GM19035 (cell line): Measurements from ENCODE around the gene CFAP43.

Experiments
- ATAC-seq: cut with Tn5 transposase; IDR thresholded peaks from one replicate; pipeline ENCODE4 v1.9.1; 2021; ENCODE audit not compliant: unreplicated experiment

CFAP43 gene, protein sequence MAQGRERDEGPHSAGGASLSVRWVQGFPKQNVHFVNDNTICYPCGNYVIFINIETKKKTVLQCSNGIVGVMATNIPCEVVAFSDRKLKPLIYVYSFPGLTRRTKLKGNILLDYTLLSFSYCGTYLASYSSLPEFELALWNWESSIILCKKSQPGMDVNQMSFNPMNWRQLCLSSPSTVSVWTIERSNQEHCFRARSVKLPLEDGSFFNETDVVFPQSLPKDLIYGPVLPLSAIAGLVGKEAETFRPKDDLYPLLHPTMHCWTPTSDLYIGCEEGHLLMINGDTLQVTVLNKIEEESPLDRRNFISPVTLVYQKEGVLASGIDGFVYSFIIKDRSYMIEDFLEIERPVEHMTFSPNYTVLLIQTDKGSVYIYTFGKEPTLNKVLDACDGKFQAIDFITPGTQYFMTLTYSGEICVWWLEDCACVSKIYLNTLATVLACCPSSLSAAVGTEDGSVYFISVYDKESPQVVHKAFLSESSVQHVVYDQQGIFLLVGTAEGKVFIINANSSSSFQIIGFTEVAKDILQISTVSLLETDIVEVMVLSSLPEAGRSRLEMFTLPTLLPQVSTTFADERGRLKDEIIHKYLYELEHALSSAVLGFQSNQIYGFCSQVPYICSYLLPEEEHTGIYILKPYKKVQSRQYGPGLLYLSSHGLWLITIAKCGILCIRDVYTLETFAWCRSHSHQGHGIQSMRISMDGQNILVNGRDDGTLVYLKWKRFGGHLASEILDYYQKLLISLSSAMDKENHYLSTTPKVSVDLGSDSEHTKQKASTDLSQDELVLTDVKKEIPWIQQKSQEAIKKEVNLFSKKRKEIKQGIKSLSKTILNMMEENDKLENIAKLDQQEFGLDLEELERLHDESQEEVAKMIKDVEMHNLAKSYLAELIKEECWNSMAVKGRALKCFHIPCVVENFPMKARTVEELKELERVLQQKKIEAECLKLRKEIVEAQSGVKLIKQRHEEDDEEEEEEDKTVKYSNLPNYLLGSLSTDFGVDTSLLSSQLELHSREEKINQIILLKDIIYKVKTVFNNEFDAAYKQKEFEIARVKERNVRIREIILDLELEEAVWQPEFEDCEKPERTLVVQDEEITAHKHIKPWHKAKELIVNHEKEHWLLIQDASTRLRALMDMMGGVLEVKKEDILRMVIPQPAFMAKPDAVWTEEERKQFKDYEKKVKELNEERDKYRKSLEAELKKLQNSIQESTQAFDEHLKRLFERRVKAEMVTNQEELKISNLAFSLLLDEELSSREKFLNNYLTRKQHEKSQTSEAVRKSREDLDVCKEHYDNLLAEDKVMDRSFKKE (N-terminal part only)

DNA sequence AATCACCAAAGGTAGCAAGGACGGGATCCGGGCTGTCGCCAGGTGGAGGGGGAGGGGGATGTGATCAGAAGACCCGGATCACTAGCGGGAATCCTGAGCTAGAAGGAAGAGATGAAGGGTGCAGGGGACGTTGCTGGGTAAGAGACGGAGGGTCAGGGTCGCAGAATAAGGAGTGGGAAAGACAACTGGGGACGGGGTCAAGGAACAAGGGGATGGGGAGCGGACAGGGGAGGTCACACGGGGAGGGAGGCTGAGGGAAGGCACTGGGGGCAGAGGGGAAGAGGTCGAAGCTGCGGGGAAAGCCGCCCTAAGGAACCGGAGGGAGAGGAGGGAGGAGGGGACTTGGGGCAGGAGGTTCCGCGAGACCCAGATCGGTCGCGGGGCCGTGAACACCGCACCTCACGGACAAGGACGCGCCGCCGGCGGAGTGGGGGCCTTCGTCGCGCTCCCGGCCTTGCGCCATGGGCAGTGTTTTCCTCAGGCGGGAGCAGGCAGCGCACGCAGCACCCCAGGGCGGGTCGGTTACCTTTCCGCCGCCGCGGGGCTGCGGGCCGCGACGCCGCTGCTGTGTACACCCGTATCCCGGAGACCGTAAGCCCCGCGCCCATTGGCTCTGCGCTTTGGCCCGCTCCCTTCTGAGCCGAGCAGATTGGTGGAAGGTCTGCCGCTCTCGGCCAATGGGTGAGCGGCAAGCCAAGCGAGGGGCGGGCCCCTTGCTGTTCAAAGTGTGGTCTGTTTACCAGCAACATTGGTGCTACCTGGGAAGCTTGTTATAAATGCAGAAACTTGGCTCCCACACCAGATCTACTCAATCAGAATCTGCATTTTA lies at the start of gene CFAP43:
CFAP43 (minus strand) TSS at position 581 of the 829 bp plus-strand sequence; CDS start at position 463, 118 bp downstream.
- peak; percentile 100 for ATAC-seq

DNA sequence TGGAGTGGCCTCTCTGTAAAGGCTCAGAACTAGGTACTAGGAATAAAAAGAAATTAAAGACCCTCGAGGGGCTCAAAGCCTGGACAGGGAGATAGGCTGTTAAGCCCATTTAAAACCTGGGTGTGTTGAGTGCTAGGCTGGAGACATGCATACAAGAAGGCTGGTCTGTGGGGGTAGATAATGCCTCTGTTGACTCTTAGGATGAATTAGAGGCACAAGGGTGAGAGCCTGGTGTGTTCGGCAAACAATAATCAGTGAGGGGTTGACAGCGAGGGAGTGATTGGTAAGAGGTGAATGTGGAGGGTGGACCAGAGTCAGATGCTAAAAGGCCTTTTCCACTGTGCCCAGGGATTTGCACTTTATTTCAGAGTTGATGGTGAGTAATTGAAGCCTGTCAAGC lies 49.5 kb upstream of the CFAP43 start:
- no peak for ATAC-seq

DNA sequence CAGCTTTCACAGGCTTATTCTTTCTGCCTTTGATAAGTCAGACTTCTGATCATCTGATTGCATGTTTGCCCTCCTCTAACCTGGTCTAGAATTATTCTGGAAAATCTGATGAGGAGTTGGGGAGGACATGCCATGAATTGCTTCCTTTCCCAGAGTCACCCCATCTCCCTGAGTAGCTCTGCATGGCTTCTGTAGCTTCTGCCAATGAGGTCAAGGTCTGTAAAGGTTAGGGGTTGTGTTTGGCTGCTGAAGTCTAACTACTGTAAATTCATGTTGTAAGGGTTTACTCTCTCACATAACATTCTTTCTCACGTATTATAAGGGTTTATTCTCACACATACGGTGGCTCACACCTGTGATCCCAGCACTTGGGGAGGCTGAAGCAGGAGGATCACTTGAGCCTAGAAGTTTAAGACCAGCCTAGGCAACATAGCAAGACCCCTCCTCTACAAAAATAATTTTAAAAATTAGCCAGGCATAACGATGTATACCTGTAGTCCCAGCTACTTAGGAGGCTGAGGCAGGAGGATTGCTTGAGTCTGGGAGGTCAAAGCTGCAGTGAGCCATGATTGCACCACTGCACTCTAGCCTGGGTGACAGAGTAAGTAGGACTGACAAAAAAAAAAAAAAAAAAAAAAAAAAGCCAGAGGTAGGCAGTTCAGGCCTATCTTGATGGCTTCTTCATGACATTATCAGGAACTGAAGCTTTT lies 47.5 kb upstream of the CFAP43 start:
- no peak for ATAC-seq

DNA sequence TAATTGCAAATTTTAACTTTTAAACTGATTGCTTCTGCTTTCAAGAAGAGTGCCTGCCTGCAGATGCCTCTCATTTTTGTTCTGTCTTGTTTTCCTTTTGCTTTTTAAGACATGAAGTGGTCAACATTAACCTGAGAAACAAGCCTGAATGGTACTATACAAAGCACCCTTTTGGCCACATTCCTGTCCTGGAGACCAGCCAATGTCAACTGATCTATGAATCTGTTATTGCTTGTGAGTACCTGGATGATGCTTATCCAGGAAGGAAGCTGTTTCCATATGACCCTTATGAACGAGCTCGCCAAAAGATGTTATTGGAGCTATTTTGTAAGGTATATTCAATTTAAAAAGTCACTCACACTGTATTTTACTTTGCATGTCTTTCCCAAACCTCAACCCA lies 45.6 kb upstream of the CFAP43 start:
- no peak for ATAC-seq

DNA sequence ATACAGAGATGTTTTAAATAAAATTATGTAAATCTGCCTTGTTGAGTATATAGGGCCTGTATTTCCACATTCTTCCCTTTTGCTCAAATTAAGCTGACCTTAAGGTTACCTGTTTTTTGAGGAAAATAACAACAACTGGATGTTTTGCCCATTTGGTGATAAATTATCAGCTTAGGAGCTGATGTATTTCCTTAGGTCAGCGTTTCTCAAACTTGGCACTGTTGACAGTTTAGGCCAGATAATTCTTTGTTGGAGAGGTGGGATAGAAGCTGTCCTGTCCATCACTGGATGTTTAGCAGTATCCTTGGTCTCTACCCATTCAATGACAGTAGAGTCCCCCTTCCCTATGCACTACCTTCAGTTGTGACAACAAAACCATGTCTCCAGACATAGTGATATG lies 44.0 kb upstream of the CFAP43 start:
- ATAC-seq: no peak

DNA sequence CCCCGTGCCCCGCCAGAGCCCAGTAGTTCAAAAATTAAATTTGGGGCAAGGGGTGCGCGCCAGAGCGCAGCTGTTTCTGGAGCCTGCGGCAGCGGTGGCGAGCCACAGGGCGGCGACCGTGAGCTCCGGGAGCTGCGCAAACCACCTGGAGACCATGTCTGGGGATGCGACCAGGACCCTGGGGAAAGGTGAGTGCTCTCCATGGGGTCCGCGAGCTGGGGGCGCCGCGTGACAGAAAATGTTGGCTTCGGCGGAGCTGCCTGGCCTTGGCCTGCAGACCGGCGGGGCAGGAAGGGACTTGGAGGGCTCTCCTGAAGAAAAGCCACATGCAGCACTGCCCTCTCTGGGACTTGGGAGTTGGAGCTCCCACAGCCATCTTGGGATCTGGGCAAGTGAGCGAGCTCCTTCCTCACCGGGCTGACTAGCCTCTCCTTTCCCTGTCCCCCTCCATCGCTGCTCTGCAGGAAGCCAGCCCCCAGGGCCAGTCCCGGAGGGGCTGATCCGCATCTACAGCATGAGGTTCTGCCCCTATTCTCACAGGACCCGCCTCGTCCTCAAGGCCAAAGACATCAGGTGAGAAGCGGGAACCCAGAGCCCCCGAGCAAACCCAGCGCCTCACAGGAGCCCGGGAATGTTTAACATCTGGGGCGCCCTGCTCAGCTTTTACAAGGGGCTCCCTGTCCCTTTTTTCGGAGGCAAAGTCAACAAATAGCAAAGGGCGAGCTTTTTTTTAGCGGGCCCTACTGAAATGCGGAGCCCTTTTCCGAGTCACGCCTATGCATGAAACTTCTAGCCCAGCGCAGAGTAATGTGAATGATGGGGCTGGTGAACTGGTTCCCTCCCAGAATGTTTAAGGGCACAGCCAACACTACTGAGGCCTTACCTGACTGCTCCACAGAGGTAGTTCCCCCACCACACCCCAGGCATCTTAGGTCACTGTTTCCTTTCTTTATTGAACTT lies 42.9 kb upstream of the CFAP43 start:
- ATAC-seq: peak; percentile 70

DNA sequence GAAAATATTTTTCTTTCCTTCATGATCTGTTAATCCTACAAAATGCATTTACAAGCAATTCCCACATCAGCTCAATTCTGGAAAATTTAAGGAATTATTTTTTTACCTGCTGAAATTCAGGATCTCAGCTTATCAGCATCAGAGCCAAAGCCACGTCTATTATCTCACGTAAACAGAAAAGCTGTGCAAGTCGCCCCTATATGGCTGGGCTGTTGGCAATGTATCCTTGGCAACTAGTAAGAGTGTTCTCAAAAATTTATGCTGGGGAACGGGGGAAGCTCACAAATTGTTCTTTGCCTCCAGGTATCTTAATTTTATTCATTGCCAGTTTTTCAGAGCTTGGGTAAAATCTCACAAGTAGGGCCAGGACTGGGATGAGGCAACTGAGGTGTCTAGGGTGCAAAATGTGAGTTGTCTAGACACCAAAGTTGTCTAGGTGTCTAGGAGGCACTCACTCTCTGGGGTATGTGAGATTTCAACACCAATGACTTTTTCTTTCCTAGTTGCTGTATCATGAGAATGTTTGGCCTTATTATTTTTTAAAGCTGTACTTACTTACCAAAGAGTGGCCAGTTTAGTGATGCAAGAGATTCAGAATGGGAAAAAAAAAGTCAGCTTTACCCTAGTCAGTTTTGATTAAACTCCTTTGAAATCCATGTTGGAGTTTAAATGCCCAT lies 41.9 kb upstream of the CFAP43 start:
- ATAC-seq: no peak

DNA sequence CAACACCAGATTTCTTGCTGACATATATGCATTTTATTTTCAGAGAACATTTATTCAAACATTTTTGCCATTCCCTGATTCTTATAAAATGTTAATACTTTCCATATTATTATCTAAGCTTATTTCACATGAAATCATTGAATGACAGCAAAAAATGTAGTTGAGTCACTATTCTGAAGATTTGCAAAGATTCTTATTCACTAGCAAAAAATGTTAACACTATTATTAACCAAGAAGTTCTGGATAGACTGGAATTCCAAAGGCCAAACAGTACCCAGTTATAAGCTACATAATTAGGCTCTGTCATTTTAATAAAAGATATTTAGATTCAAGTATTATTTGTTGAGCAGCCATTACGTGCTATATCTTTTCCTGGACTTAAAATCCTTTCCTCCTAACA lies 41.1 kb upstream of the CFAP43 start:
- no peak for ATAC-seq

DNA sequence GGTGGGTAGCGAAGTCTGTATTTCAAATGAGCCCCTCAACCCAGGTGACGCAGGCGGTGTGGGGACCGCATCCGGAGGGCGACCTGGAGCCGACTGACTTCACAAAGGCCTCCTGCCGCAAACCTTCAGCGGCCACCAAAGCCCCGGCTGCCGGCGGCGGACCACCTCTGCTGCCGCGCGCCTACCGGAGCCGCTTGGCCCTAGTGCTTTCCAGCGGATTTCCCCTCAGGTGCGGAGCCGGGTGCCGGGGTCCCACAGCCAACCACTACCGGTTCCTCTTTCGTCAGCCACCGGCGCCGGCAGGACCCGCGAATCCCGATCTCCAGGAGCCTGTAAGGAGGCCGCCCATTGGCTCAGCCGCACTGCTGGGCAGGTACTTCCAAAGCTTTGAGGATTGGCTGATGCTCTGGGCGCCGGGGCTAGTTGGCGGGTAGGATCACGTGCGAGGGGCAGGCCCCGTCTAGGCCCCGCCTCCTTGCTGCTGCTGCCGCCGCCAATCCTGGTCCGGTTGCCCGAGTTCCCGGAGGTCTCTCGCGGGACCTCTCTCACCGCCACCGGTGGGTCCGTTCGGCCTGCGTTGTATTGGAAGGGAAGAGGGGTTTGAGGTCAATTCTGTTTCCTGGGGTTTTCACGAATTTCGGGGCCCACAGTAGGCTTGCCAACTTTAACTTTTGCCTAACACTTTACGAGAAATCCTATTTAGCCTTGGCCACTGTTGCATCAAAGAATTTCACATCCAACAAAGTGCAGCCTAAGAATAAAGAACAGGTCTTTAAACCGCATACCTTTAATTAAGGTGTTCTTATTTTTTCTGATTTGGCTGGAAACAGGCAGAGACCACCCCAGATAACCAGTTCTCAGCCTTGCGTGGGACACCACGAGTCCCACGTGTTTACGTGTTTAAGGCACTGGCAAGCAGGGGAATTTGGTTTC lies 36.8 kb upstream of the CFAP43 start, which contains the start of gene GSTO2:
GSTO2 (plus strand) TSS at position 472 of the 933 bp plus-strand sequence. CDS start 5,732 bp downstream, outside the sequence.
- ATAC-seq: peak; percentile 97

DNA sequence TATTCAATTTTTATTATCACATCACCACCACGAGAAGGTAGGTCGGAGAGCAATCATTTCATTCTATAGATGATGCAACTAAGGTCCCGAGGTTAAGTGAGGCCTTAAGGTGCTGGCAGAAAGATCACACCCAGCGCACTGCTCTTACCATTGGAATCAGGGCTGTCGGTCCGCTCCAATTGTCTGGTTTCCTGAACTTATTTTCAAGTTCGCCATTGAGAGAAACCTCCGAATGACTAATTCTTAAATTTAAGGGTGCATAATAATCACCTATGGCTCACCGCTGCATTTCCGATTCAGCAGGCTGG lies 36.2 kb upstream of the CFAP43 start:
- ATAC-seq: peak; percentile 2

DNA sequence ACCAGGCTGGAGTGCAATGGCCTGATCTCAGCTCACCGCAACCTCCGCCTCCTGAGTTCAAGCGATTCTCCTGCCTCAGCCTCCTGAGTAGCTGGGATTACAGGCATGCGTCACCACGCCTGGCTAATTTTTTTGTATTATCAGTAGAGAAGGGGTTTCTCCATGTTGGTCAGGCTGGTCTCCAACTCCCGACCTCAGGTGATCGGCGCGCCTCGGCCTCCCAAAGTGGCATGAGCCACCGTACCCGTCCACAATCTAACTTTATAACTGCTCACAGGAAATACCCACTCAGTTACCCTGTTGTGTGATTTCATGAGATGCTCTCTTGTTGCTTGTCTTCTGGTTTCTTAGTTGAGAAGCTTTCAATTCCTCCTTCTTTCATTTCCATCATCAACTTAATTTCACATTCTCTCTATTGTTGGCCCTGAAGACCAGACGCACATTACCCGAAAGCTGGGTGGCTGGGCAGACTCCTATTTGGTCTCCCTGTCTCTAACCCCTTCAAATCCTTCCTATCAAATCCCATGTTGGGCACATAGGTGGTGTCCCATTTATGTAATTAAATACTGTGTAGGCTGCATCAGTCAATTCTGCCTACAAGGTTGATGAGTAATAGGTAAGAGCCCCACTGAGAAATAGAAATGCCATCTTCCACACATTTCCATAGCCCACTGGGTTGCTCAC lies 35.7 kb upstream of the CFAP43 start:
- ATAC-seq: no peak

DNA sequence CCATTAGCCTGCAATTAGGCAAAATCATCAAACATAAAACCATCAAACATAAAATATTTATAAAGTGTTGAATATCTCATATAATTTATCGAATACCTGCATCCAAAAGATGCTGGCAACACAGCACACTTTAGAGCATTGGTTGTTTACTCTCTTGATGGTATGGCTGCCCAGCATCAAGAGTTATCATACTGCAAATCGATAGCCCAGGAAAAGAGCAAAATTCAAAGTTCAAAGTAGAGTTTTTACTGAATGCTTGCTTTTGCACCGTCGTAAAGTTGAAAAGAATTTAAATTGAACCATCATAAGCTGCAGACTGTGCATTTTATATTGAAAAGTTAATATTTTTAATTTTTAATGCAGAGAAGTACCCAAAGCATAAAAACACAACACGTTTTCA lies 32.6 kb upstream of the CFAP43 start:
- ATAC-seq: no peak

DNA sequence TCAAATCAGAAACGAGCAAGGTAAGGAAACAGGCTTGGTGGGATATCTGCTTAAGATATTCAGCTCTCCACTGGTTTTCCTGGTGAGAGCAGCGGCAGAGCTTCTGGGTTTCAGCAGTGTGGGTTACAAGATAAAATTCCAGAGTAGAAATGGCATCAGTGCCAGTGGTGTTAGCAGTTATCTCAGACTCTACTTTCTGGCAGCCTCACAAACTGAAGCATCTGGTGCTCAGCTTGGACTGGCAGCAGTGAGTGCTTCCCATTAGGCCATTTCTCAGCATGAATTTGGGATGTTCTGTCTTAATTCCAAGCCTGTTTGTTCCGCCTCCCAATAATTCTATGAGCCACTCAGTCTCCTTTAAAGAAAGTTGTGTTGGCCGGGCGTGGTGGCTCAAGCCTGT lies 29.9 kb upstream of the CFAP43 start:
- no peak for ATAC-seq

DNA sequence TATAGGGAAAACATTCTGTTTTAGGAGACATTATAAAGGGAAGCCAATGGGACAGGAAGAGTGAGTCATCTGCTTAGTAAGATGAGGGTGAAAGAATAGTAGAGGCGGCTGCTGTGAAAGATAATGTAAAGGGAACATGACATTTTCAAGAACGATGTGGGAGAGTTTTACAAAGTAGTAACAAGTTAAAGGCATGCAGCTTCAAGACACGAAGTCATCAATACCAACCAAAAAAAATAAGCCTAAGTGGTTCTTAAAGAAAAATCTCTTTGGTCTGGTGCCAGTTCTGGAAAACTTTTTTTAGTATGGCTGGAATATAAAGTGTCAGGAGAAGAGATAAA lies 28.6 kb upstream of the CFAP43 start:
- no peak for ATAC-seq

DNA sequence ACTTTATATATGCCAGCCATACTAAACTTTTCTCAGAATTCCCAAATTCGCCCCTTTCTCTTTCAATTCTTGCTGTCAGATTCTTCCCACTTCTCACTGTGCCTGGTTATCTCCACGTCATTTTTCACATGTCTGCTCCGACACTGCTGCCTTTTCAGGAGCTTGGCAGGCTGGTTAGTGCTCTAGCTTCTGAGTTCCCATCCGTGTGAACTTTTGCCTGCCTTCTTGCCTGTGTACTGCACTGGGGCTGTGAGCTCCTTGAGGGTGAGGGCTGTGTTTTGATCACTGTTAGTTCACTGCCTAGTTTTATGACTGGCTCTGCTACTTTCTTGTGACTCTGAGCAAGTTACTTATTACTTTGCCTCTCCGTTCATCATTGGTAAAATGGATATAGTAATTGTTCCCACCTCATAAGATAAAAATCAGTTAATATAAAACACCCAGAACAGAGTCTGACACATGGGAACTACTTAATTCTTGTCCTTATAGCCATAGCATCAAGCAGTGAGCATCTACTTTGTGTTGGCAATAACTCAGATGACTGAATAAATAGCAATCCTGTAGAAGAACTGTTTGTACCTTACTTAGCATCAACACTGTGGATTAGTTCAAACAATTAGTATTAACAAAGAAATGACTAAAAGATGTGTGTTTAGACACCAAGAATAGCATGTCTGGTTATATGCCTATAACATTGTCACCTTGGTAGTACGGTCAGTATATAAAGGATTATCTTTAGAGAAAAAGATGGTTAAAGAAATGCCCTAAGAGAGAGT lies 28.0 kb upstream of the CFAP43 start:
- no peak for ATAC-seq

DNA sequence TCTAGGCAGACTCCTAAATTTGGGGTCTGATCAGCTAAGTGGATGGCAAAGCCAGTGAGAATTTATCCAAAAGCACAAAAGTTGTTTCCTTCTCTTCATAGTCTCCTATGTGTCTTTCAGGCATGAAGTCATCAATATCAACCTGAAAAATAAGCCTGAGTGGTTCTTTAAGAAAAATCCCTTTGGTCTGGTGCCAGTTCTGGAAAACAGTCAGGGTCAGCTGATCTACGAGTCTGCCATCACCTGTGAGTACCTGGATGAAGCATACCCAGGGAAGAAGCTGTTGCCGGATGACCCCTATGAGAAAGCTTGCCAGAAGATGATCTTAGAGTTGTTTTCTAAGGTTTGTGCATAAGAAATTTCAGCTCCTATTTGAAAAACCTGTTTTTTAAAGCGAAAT lies 27.3 kb upstream of the CFAP43 start:
- no peak for ATAC-seq
